Epithelial cell of esophagus (primary cell): ENCODE results near the gene LNX2.
"Not testable (repeated sequence)": the region's sequence is repeated elsewhere in the genome, so short reads cannot be mapped to it uniquely, and the experiment has no call there.

Experiments
- DNase-seq: peaks from one replicate; pipeline ENCODE4 v3.0.0; 2010; ENCODE audit warnings: low read depth
- H3K4me3 ChIP-seq: 2 replicates; pipeline ENCODE4 v1.5.1; 2011; ENCODE audit warnings: mild to moderate bottlenecking, low read length, control low read depth
- TF ChIP-seq, protein P1 (sequence below): IDR thresholded peaks from 2 replicates; pipeline ENCODE4 v1.5.1; 2011; ENCODE audit warnings: low read depth, mild to moderate bottlenecking, low read length, control low read depth, inconsistent platforms; ENCODE audit not compliant: insufficient read depth; ENCODE audit errors: missing control alignments

The LNX2 gene

DNA sequence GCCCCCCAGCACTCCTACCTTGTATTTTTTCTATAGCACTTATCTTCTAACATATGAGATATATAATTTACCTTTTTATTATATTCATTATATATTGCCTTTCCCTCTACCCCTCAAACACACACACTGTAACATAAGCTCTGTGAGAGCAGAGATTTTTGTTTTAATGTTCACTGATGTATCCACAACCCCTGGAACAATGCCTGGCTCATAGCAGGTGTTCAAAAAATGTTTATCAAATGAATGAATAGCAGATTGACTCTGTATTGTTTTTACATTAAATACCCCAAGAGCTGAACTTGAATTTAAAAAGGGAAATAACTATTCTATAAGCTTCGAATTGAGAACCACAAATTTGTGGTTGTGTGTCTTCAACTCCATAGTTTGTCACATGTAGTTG, 12.3 kb upstream of the LNX2 start:
- TF ChIP-seq, protein P1, sequence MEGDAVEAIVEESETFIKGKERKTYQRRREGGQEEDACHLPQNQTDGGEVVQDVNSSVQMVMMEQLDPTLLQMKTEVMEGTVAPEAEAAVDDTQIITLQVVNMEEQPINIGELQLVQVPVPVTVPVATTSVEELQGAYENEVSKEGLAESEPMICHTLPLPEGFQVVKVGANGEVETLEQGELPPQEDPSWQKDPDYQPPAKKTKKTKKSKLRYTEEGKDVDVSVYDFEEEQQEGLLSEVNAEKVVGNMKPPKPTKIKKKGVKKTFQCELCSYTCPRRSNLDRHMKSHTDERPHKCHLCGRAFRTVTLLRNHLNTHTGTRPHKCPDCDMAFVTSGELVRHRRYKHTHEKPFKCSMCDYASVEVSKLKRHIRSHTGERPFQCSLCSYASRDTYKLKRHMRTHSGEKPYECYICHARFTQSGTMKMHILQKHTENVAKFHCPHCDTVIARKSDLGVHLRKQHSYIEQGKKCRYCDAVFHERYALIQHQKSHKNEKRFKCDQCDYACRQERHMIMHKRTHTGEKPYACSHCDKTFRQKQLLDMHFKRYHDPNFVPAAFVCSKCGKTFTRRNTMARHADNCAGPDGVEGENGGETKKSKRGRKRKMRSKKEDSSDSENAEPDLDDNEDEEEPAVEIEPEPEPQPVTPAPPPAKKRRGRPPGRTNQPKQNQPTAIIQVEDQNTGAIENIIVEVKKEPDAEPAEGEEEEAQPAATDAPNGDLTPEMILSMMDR: no peak
- DNase-seq: no peak
- H3K4me3 ChIP-seq: no peak overlapping the region

DNA sequence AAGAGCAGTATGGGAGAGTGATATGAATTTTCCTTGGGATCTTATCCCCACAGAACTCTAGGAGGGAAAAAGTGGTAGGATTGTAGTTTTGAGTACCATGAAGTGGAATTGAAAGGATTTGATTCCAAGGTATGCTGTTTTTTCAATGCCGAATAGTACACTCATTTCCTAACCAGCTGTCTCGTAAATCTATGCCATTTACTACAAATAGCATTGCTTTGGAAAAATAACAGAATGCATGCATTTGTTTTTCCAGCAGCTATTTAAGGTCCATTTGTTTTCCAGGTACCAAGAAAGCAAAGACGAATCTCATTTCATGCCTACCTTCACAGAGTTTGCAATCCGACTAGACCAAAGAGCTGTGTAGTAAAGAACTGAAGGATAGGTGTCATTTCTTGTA, 11.9 kb upstream of the LNX2 start:
- H3K4me3 ChIP-seq: no peak overlapping the region
- DNase-seq: no peak
- TF ChIP-seq, protein P1: no peak

DNA sequence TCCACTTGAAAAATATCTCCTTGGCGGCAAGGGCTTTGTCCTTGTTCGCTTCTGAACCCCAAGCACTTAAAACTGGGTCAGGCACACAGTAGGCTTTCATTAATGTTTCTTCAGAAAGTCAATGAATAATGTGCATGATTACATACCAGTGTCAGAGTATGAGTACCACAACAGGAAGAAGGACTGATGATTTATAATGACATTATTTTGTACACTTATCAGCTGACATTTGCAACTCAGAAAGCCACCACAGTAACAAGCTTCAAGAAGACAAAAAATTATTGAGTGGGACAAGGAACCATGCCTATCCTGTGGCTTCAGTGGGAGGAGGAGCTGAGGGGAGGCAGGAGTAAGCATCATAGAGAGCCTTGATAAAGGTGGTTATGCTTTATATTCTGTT, 11.3 kb upstream of the LNX2 start:
- DNase-seq: no peak
- TF ChIP-seq, protein P1: no peak
- H3K4me3 ChIP-seq: no peak overlapping the region

DNA sequence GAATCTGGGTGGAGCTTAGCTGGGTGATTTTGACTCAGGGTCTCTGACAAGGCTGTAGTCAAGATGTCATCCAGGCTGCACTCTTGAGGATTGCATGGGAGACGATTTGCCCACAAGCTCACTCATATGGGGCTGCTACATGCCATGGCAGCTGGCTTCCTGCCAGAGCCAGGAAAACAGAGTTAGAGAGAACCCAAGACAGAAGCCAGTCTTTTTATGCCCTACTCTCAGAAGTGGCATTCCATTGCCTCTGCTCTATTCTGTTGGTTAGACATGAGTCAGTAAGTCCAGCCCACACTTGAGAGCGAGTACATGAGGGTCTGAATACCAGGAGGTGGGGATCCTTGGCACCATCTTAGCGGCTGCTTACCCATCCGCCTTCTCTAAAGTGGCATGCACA, 10.8 kb upstream of the LNX2 start:
- no peak overlapping the region for H3K4me3 ChIP-seq
- TF ChIP-seq, protein P1: no peak
- DNase-seq: peak; percentile 31

DNA sequence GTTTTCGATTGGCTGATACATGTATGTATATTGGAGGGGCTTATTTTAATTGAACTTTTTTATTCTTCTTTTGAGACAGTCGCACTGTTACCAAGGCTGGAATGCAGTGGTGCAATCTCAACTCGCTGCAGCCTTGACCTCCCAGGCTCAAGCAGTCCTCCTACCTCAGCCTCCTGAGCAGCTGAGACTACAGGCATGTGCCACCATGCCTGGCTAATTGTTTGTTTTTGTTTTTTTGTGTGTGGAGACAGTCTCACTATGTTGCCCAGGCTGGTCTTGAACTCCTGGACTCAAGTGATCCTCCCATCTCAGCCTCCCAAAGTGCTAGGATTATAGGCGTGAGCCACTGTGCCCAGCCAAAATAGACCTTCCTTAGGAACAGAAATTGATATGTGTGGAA, 8.4 kb upstream of the LNX2 start:
- not testable (repeated sequence) for DNase-seq, H3K4me3 ChIP-seq

DNA sequence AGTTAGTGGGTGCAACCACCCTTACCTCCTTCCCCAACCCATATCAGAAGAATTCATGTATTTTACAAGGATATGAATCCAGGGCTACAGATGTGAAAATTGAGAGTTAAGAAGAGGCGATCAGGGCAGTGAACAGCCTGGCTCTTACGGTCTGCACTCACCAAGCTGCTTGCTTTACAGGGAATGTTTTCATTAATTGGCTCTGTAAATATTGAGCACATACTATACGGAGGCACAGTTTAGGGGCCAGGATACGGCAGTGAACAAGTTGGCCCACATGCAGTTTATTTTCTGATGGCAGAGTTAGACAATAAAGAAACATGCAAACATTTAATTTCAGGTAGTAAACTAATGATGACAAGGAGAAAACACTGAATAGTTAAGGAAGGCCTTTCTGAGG, 7.8 kb upstream of the LNX2 start:
- DNase-seq: no peak
- TF ChIP-seq, protein P1: no peak
- no peak overlapping the region for H3K4me3 ChIP-seq

DNA sequence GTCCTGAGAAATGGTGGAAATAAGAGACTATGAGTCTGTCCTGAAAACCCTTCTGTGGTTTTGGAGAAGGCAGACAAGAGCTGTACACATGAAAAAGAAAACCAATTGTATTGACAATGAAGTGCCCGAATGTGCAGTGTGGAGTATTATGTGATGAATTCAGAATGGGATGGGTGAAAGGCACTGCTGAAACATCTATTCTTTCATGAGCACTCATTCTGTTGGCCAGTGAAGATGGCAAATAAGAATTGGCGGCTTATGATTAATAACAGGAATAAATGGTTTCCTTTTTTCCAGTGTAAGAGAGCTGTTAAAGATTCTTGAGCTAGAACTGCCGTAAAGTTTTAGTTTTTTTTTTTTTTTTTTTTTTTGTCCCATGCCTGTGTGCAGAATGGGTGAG, 7.1 kb upstream of the LNX2 start:
- no peak for DNase-seq
- TF ChIP-seq, protein P1: no peak
- no peak overlapping the region for H3K4me3 ChIP-seq

DNA sequence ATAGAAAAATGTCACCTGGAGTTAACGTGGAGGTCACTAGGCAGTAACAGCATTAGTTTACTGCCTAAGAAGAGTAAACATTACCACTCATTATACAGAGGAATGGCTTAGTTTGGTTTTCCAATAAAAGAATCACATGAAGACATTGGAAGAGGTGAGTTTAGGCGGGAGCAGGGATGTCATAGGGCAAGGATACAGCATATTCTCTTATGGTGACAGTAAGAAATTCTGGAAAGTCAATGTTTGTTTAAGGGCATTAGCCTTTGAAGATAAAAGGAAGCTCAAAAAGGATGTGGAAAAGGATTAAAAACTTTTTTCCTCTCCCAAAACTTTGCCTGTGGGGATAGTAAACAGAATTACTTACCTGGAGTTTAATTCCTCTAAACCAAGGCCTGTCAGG, 5.5 kb upstream of the LNX2 start:
- TF ChIP-seq, protein P1: no peak
- H3K4me3 ChIP-seq: no peak overlapping the region
- DNase-seq: no peak
